ENCODE data around the gene CDC42EP3.

- no peak for TF ChIP-seq CTCF (IDR thresholded peaks at IDR 0.05)
- no peak for TF ChIP-seq POLR2A (IDR thresholded peaks at IDR 0.05)
These were observed 38.2 kb downstream of the CDC42EP3 start for GRCh38 chr2:37633234-37633633.

Measured in esophagus squamous epithelium (tissue), 4 donors.